Endothelial cell of umbilical vein (primary cell): Measurements from ENCODE around the gene AGBL5. TPM values are rescaled to one million over a fixed set of nuclear protein-coding genes. Genes with fewer than 3 reads are reported as not detected.

ENCODE experiments used
- BruUV-seq: library from RNA; stranded (reverse); fragments of 400-500 nt; replicated peaks from 2 replicates; lab custom pipeline; 2021; lab: Mats Ljungman, UMichigan
- CTCF ChIA-PET: fragments of 300-600, 350-600 bp; sonication (Branson Sonifier 250); formaldehyde crosslinking; loops from one replicate; lab custom pipeline; 2021; ENCODE audit warnings: antibody characterized with exemption, inconsistent platforms; lab: Charles Lee
- POLR2A ChIA-PET: fragments of 300-600, 350-600 bp; sonication (Branson Sonifier 250); formaldehyde crosslinking; loops from one replicate; lab custom pipeline; 2021; ENCODE audit warnings: antibody characterized with exemption, inconsistent platforms; lab: Charles Lee
- DNase-seq: peaks from one replicate; pipeline ENCODE4 v3.0.0-alpha.2; 2011; ENCODE audit warnings: low read depth, low spot score
- FAIRE-seq: peaks from 2 replicates; lab custom pipeline; 2011; peaks lifted over from hg19 to GRCh38; lab: Jason Lieb, UNC
- H2AFZ ChIP-seq: 2 replicates; pipeline ENCODE4 v1.6.0; 2012; ENCODE audit warnings: low read depth, low read length, control low read depth, inconsistent platforms
- H3K27ac ChIP-seq: 2 replicates; pipeline ENCODE4 v1.5.1; 2011; ENCODE audit warnings: low read depth, mild to moderate bottlenecking, control low read depth, low read length, moderate library complexity; ENCODE audit not compliant: insufficient read depth
- H3K27me3 ChIP-seq, 2 experiments: 2 replicates each; pipeline versions ENCODE4 v1.6.0 to v1.6.1; 2011; ENCODE audit warnings: low read length in 2 of 2, mixed read lengths in 1 of 2; ENCODE audit not compliant: control insufficient read depth in 2 of 2, insufficient read depth in 2 of 2
- H3K36me3 ChIP-seq, 2 experiments: 2 replicates in 1 of 2; 3 replicates in 1 of 2; pipeline ENCODE4 v1.5.1; 2011; ENCODE audit warnings: low read length in 2 of 2, mild to moderate bottlenecking in 1 of 2, moderate library complexity in 1 of 2; ENCODE audit not compliant: control insufficient read depth in 2 of 2, insufficient read depth in 2 of 2; ENCODE audit errors: extremely low read depth in 1 of 2
- H3K4me1 ChIP-seq: 3 replicates; pipeline ENCODE4 v1.5.1; 2011; ENCODE audit warnings: mild to moderate bottlenecking, low read length; ENCODE audit not compliant: control insufficient read depth, insufficient read depth; ENCODE audit errors: extremely low read depth
- H3K4me2 ChIP-seq: 2 replicates; pipeline ENCODE4 v1.6.1; 2011; ENCODE audit warnings: low read length, control low read depth, mixed read lengths; ENCODE audit not compliant: insufficient read depth
- H3K4me3 ChIP-seq, 3 experiments: fragments of 200-600 bp in 1 of 3; sonication (generic), shearing (Covaris generic) in 1 of 3; replicated peaks in 1 of 3; 2 replicates each; pipeline ENCODE4 v1.5.1; 2011 to 2016; ENCODE audit warnings: control low read depth in 3 of 3, low read length in 3 of 3, mild to moderate bottlenecking in 2 of 3, inconsistent platforms in 1 of 3, low read depth in 1 of 3, moderate library complexity in 1 of 3; ENCODE audit not compliant: insufficient read depth in 1 of 3
- H3K79me2 ChIP-seq: 2 replicates; pipeline ENCODE4 v1.6.0; 2012; ENCODE audit warnings: low read length, inconsistent platforms; ENCODE audit not compliant: control insufficient read depth, insufficient read depth
- H3K9ac ChIP-seq: replicated peaks from 2 replicates; pipeline ENCODE3; 2011; ENCODE audit warnings: low read length, control low read depth; ENCODE audit not compliant: insufficient read depth; ENCODE audit errors: extremely low read depth
- H3K9me1 ChIP-seq: replicated peaks from 3 replicates; pipeline ENCODE4 v1.6.0; 2011; ENCODE audit warnings: mild to moderate bottlenecking, low read length; ENCODE audit not compliant: control insufficient read depth, insufficient read depth; ENCODE audit errors: extremely low read depth
- H3K9me3 ChIP-seq: replicated peaks from 2 replicates; pipeline ENCODE4 v1.5.1; 2012; ENCODE audit warnings: low read length, inconsistent platforms; ENCODE audit not compliant: control insufficient read depth, insufficient read depth
- H4K20me1 ChIP-seq: replicated peaks from 2 replicates; pipeline ENCODE3; 2011; ENCODE audit warnings: mild to moderate bottlenecking, low read length; ENCODE audit not compliant: control insufficient read depth, insufficient read depth; ENCODE audit errors: extremely low read depth
- CTCF ChIP-seq, 2 donors: IDR thresholded peaks; 1 replicate in 1 of 2; 2 replicates in 1 of 2; pipeline ENCODE4 v1.5.1; 2011; ENCODE audit warnings: low read length in 2 of 2, mild to moderate bottlenecking in 2 of 2, moderate library complexity in 2 of 2, control low read depth in 1 of 2, inconsistent platforms in 1 of 2, low read depth in 1 of 2; ENCODE audit not compliant: insufficient read depth in 1 of 2; ENCODE audit errors: extremely low read depth in 1 of 2
- EZH2 ChIP-seq: IDR thresholded peaks from 2 replicates; pipeline ENCODE4 v1.6.1; 2012; ENCODE audit warnings: borderline replicate concordance, low read depth, mild to moderate bottlenecking, moderate library complexity, low read length, inconsistent platforms; ENCODE audit not compliant: severe bottlenecking
- FOS ChIP-seq: IDR thresholded peaks from 2 replicates; pipeline ENCODE4 v1.6.1; 2011; ENCODE audit warnings: mild to moderate bottlenecking, low read length, moderate library complexity, borderline replicate concordance; ENCODE audit not compliant: insufficient read depth
- GATA2 ChIP-seq: IDR thresholded peaks from 2 replicates; pipeline ENCODE4 v1.7.0; 2011; ENCODE audit warnings: low read depth, mild to moderate bottlenecking, moderate library complexity, mixed read lengths, low read length; ENCODE audit not compliant: insufficient read length, insufficient read depth
- JUN ChIP-seq: IDR thresholded peaks from 2 replicates; pipeline ENCODE4 v1.6.1; 2011; ENCODE audit warnings: borderline replicate concordance, low read depth; ENCODE audit not compliant: insufficient read length, insufficient read depth
- MAX ChIP-seq: IDR thresholded peaks from 2 replicates; pipeline ENCODE4 v1.6.1; 2011; ENCODE audit not compliant: insufficient read depth, insufficient read length
- MYC ChIP-seq: IDR thresholded peaks from one replicate; pipeline ENCODE4 v1.6.1; 2011; ENCODE audit warnings: mild to moderate bottlenecking, low read depth, low read length
- POLR2A ChIP-seq: IDR thresholded peaks from 2 replicates; pipeline ENCODE4 v1.6.1; 2012; ENCODE audit warnings: low read depth, mild to moderate bottlenecking, control low read depth, low read length
- POLR2AphosphoS5 ChIP-seq: IDR thresholded peaks from 2 replicates; pipeline ENCODE4 v1.6.1; 2012; ENCODE audit warnings: low read depth, mild to moderate bottlenecking, control low read depth, low read length, moderate library complexity; ENCODE audit not compliant: insufficient read depth
- dilution Hi-C: fragments of 300-500 bp; cut with MboI; formaldehyde crosslinking; loops from one replicate; pipeline ENCODE4 v1.15.0; 2019; ENCODE audit warnings: low sequenced_read_pairs; ENCODE audit not compliant: extremely low pct_ligation_motif_present
- intact Hi-C: fragments of 100-400 bp; cut with micrococcal nuclease; formaldehyde crosslinking; loops from one replicate; pipeline ENCODE4 v1.10.0; 2022
- polyA plus RNA-seq, 4 experiments: library from polyadenylated mRNA; depleted of rRNA in 3 of 4; stranded (reverse) in 3 of 4; unstranded in 1 of 4; fragments of >200 nt; gene quantifications; 2 replicates each; pipeline versions ENCODE4 v1.2.1 to v1.2.3, GENCODE V29; 2011 to 2012; ENCODE audit warnings: missing spikeins in 1 of 4
- total RNA-seq: library from RNA; stranded (reverse); gene quantifications from 2 replicates; pipeline ENCODE4 v1.2.3, GENCODE V29; 2021

The AGBL5 gene
- total and polyA plus RNA-seq, 2 donors (not counting 3 experiments of a cell fraction or from before 2014, with no cell fraction given) = 28.2 to 41.9 TPM

GRCh38 chr2:27021253-27022049 lies 30.0 kb upstream of the AGBL5 start:
- BruUV-seq = no TSS peak
- Histone ChIP-seq H3K79me2 (no peaks in the 10 kb centered on the region), H4K20me1 (no peaks in the 10 kb centered on the region), H3K36me3 (peaks cover 0 to 10% of the 10 kb centered on the region in 2 experiments), H3K9me1 (no peaks in the 10 kb centered on the region), H3K9ac (no peak overlapping the region), H3K4me3 (no peak overlapping the region), H3K27ac (no peak overlapping the region), H3K9me3 (no peaks in the 10 kb centered on the region), H3K4me1 (peaks cover 3% of the 10 kb centered on the region), H3K27me3 (no peaks in the 10 kb centered on the region), H2AFZ (no peak overlapping the region), H3K4me2 (no peak overlapping the region)
- DNase-seq (no peak), FAIRE-seq (no peak)
- dilution Hi-C loops (no loop called here), intact Hi-C loops (no loop called here)
- TF ChIP-seq FOS = no peak
- TF ChIP-seq EZH2 = no peak
- CTCF ChIA-PET = interaction anchor here (0.7 to 1.2 kb wide), 3 partner anchors 60 to 175 kb away, joined by 3 to 4 read pairs (median 3); no protein-coding TSS in a partner anchor
- POLR2A ChIA-PET = no interaction called here

GRCh38 chr2:27023740-27024139 lies 27.7 kb upstream of the AGBL5 start:
- intact Hi-C loops = no loop called here
- dilution Hi-C loops = no loop called here
- H3K27ac ChIP-seq = no peak overlapping the region
- H3K4me3 ChIP-seq = no peak overlapping the region
- FAIRE-seq (no peak), DNase-seq (no peak)
- H3K36me3 ChIP-seq = peaks cover 0 to 10% of the 10 kb centered on the region in 2 experiments
- H3K9me3 ChIP-seq = no peaks in the 10 kb centered on the region
- BruUV-seq = no TSS peak
- no peak overlapping the region for H2AFZ ChIP-seq
- no peaks in the 10 kb centered on the region for H3K27me3 ChIP-seq
- no peak for TF ChIP-seq MYC
- TF ChIP-seq MAX = no peak
- no peak for TF ChIP-seq EZH2
- no peak for TF ChIP-seq CTCF (IDR thresholded peaks at IDR 0.05; ENCODE audit: extremely low read depth in 1 of 2, insufficient read depth in 1 of 2, low read depth in 1 of 2, low read length in 2 of 2)
- no peak for TF ChIP-seq JUN
- TF ChIP-seq POLR2AphosphoS5 = no peak
- TF ChIP-seq FOS = no peak
- TF ChIP-seq POLR2A = no peak
- no peak for TF ChIP-seq GATA2
- no peaks in the 10 kb centered on the region for H3K79me2 ChIP-seq
- no peak overlapping the region for H3K4me2 ChIP-seq
- CTCF ChIA-PET = interaction anchor here (1.1 to 2.7 kb wide), 5 partner anchors 28 to 177 kb away, joined by 3 to 19 read pairs (median 5); partner anchors contain the start of gene AGBL5
- H3K9ac ChIP-seq = no peak overlapping the region
- H3K4me1 ChIP-seq = peaks cover 3% of the 10 kb centered on the region
- POLR2A ChIA-PET = no interaction called here
- no peaks in the 10 kb centered on the region for H4K20me1 ChIP-seq
- H3K9me1 ChIP-seq = no peaks in the 10 kb centered on the region
